Ammon's horn (tissue), 1 donor: Measurements from ENCODE around the gene ORC4.

Experiments
- DNase-seq: peaks from one replicate; pipeline ENCODE4 v3.0.0-alpha.2; 2016; ENCODE audit warnings: low spot score

The ORC4 gene

GRCh38 chr2:147933931-147934330 is 86.6 kb downstream of the ORC4 start:
- no peak for DNase-seq

DNA sequence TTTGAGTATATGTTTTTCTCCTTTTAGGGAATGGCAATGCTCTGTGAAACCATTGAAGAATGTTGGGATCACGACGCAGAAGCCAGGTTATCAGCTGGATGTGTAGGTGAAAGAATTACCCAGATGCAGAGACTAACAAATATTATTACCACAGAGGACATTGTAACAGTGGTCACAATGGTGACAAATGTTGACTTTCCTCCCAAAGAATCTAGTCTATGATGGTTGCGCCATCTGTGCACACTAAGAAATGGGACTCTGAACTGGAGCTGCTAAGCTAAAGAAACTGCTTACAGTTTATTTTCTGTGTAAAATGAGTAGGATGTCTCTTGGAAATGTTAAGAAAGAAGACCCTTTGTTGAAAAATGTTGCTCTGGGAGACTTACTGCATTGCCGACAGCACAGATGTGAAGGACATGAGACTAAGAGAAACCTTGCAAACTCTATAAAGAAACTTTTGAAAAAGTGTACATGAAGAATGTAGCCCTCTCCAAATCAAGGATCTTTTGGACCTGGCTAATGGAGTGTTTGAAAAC is 93.4 kb downstream of the ORC4 start:
- no peak for DNase-seq

- DNase-seq: no peak
Measured at GRCh38 chr2:147925886-147926285, 94.7 kb downstream of the ORC4 start.

- no peak for DNase-seq
Measured at GRCh38 chr2:147924647-147925046, 95.9 kb downstream of the ORC4 start.

GRCh38 chr2:147923846-147924245 is 96.7 kb downstream of the ORC4 start:
- no peak for DNase-seq

GRCh38 chr2:147917161-147917560 is 103.4 kb downstream of the ORC4 start:
- no peak for DNase-seq

GRCh38 chr2:147916723-147917122 is 103.8 kb downstream of the ORC4 start:
- DNase-seq: no peak

- no peak for DNase-seq
Measured at GRCh38 chr2:147916067-147916466, 104.5 kb downstream of the ORC4 start.

GRCh38 chr2:147913701-147914480 is 106.6 kb downstream of the ORC4 start:
- DNase-seq: peak; percentile 45

- peak; percentile 77 for DNase-seq
Measured at GRCh38 chr2:147910990-147911473, 109.5 kb downstream of the ORC4 start.

- no peak for DNase-seq
Measured at GRCh38 chr2:147909178-147909577, 111.4 kb downstream of the ORC4 start.

DNA sequence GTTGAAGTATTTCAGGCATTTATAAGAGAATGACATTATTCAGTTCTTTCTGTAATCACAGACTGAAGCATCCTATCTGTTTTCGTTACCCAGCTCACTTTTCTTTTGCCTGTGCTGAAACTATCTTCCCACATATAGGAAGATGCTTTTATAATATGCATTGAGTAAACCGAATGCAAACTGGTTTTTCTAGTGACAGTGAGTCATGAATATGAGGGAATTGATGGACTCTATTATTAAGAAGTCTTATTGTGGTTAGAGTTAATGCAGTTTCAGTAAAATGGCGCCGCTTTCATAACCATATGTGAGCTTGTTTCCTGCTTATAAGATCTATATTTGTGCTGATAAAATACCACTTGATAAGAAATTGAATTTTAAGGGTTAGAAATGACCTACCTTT is 116.5 kb downstream of the ORC4 start:
- DNase-seq: no peak

- no peak for DNase-seq
Measured at GRCh38 chr2:147888680-147889079, 131.9 kb downstream of the ORC4 start.

DNA sequence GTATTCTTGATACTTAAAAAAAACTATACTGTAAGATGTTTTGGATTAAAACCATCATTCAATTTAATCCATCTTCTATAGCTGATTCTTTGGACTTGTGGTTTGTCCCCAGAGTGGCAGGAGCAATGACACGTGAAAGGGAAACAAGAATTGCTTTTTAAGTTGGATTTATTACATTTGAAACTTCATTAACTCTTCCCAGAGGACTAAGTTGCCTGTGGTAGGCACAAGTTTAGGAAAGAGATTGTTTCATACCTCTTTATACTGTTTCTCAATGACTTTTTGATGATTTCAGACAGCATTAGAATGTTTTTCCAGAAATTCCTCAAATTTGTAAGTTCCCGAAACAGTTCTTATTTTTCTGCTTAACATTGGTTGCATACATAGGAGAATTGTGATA is 134.4 kb downstream of the ORC4 start:
- DNase-seq: no peak

- DNase-seq: no peak
Measured at GRCh38 chr2:147884830-147885229, 135.7 kb downstream of the ORC4 start.

DNA sequence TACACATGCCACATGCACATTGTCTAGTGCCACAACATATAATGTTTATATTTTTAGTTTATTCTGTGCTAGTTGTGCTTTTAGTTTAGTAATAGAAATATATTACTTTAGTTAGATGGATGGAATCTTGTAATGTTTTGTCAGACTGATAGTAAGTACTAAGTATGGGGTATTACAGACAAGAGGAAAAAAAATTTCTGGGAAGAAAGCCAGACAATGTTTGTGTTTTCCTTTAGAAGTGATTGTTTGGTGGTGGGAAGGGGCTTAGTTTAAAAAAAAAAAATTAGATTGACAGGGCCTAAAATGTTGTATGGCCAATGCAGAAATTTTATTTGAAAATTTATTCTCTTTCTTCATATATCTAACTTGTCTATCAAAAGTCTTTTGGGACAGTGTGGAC is 137.9 kb downstream of the ORC4 start:
- DNase-seq: no peak
